Stimulated activated naive CD4-positive, alpha-beta T cell treated with Interleukin-2 at 50 U/mL for 16 hours (primary cell): Measurements from ENCODE around the gene IGLL5.

Source experiments
- DNase-seq: peaks from one replicate; lab custom pipeline; 2025; lab: John Stamatoyannopoulos, UW

Gene IGLL5

GRCh38 chr22:22938672-22939587 lies 51.3 kb downstream of the IGLL5 start:
- no peak for DNase-seq

DNA sequence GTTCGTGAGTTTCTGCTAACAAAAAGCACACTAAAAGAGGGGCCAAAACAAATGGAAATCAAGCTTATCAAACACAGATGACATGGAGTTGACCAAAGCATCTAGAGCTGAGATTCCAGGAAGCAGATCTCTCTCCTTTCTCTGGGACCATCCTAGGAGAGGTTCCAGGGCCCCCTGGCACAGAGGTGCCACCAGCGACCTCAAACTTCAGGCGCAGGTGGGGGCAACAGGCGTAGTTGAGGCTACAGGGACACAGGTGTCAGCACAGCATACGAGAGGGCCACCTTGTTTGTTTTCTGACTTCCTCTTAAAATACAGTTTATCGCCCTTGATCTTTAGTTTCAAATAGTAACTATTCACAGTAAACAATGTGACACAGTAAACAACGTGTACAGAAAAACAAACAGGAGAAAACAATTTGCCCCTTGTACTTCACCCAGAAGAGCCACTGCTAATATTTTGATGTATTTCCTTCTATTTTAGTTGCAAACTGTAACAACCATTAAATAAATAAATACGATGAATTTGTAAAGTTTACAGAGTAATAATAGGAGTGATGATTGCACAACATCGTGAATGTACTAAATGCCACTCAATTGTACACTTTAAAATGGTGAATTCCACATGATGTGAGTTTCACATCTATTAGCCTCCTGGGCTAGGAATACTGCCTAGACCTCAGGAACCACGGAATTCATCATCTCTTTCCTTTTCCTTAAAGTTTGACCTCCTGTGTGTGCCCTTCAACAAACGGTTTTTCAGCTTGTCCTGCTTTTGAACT lies 52.2 kb downstream of the IGLL5 start:
- no peak for DNase-seq

DNA sequence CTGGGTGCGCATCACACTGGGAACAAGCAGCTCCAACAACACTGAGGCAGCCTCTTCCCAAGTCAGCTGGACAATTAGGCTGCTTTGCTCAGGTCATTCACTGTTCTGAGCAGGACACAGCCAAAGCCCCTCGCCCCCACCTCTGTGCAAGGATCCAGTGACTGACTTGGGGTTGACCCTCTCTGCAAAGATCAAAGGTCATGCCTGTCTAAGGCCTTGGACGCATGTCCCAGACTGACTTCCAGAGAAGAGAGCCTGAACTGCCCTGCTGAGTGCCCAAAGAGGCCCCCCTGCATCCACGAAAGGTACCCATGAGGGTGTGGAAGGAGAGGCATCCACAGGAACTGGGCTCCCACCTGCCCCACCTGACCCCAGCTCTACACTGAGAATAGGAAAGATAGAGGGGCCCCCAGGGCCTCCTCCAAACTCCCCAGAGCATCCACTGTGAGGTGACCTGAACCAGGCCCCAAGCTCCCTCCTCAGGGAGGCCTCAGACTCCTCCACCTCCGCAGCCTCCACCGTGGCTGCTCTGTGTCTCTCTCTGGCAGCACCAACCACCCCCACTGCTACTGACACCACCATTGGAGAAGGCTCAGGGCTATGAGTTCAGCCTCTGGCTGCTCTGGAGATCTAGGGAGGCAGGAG lies 53.5 kb downstream of the IGLL5 start:
- DNase-seq, result no peak

DNA sequence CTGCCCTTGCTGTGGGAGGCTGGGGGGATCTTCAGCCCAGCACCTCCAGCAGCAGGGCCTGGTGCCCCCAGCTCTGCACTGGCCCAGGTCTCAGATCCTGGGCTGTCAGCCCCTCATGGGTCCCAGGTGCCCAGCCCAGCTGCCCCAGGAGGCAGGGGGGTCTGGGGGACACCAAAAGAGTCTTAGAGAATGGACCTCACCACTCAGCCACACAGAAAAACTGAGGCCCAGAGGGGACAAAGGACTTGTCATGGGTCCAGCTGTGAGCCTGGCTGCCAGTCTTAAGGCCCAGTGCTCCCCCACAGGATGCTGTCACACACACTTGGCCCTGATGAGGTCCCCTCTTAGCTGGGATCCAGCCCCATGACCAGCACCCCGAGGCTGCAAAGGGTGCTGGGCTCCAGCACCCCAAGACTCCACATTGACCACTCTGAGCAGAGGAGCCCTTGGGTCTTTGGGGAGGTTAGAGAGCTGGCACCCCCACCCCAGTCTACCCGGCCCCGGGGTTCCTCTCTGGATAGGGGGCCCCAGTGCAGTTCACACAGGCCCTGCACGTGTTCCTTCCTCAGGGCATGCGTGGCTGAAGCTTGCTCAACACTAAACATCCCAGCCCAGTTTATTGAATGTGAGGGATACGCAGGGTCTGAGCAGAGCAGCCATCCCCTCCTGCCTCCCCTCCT lies 54.4 kb downstream of the IGLL5 start:
- DNase-seq, result no peak

DNA sequence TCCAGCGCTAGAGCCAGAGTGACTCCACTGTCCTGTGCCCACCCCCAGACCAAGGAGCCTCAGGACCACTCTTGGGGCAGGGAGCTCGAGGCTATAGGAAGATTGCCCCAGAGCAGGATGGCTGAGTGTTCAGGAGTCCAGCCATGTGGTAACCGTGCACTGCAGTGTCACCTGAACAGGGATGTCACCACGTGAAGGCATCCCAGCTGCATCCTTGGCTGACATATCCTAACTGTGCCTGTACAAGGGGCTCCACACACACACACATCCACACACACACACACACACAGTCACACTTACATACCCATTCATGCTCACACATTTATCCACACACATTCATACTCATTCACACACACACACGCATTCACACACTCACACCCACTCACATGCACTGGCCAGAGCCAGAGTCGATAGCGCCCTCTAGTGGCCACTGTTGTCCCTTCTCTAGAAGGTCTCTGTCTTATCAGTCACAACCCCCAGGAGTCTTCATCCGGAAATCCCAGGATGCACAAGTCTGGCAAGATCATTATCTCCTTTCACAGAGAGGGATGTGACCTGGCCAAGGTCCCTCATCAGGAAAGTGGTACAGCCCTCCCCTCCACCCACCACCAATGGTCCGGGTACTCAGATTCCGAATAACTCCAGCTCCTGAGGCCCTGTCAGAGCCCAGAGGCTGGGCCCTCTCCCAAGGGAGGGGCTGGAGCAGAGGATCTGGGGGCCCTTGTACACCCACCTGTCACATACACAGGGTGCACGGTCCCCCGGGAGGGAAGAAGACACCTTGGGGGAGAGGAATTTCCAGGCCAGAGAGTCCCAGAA lies 55.1 kb downstream of the IGLL5 start:
- DNase-seq, result peak; percentile 63

GRCh38 chr22:22943521-22944267 lies 56.1 kb downstream of the IGLL5 start:
- DNase-seq, result no peak

GRCh38 chr22:22944268-22944985 lies 56.8 kb downstream of the IGLL5 start:
- no peak for DNase-seq

DNA sequence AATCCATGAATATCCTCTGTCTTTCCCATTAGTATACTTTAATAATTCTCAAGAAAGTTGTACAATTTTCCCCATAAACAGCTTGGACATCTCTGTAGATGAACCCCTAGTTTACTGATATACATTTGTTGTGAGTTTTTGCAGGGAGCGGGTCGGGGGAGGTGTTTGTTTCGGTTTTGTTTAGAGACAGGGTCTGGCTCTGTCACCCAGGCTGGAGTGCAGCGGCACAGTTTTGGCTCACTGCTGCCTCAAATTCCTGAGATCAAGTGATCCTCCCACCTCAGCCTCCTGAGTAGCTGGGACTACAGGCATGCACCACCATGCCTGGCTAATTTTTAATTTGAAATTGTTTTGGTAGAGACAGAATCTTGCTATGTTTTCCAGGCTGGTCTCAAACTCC lies 57.6 kb downstream of the IGLL5 start:
- no peak for DNase-seq
